DOHH2 (cell line): Measurements from ENCODE around the gene SPRY1.

Source experiments
- CTCF ChIP-seq: fragments of 200-600 bp; sonication (generic); IDR thresholded peaks from one replicate; pipeline ENCODE4 v1.5.1; 2014; ENCODE audit warnings: antibody characterized with exemption, mild to moderate bottlenecking, low read depth, low read length; ENCODE audit not compliant: poor library complexity, severe bottlenecking
- EZH2phosphoT487 ChIP-seq: fragments of 200-600 bp; sonication (generic); IDR thresholded peaks from 2 replicates; pipeline ENCODE4 v1.6.1; 2017; ENCODE audit warnings: borderline replicate concordance, mild to moderate bottlenecking, antibody characterized with exemption, low read length, moderate library complexity, mixed read lengths

DNA sequence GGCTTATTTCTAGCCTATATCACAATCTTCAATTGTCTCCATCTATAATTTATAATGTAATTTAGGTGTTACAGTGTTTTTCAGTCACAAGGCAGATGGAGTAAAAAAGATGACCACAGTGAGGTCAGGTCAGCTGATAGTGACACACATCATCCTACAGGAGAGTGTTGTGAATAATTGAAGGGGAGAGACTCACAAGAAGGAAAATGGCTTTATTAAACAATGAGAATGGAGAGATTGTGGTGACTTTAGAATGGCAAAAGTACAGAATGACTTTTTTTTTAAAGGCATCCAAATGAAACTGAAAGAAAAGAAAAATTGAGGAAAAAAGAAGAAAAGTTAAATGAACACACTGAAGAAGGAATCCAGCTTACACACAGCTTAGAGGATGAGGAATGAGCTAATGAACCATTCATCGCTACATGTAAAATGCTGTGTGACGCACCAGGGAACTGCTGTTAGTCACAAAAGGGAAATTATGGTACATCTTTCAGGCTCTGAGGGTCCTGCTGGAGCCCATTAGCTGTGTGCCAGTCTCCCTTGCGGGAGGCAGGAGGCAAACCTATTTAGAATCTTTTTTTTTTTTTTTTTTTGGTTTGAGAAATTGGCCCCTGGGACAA lies 56.6 kb downstream of the SPRY1 start:
- TF ChIP-seq CTCF (no peak), EZH2phosphoT487 (no peak)
